AG08396 (cell line): ENCODE results near the gene VGLL4.
A peak's percentile ranks its signal among the peaks of the same experiment; 100 is the strongest.
"Not testable (repeated sequence)": the region's sequence is repeated elsewhere in the genome, so short reads cannot be mapped to it uniquely, and the experiment has no call there.

Experiments used
- DNase-seq: peaks from one replicate; pipeline ENCODE4 v3.0.0; 2012; ENCODE audit warnings: low spot score, mixed read lengths

Gene VGLL4

GRCh38 chr3:11530153-11530721 is 113.5 kb downstream of the VGLL4 start:
- peak; percentile 86 for DNase-seq

- DNase-seq, result no peak
These were observed 114.4 kb downstream of the VGLL4 start for GRCh38 chr3:11529281-11529680.

- DNase-seq, result not testable (repeated sequence)
These were observed 117.6 kb downstream of the VGLL4 start for GRCh38 chr3:11526121-11526520.

- no peak for DNase-seq
These were observed 120.1 kb downstream of the VGLL4 start for GRCh38 chr3:11523572-11524101.

- DNase-seq, result no peak
These were observed 120.7 kb downstream of the VGLL4 start for GRCh38 chr3:11522953-11523571.

- DNase-seq, result no peak
These were observed 121.4 kb downstream of the VGLL4 start for GRCh38 chr3:11522398-11522715.

GRCh38 chr3:11521167-11521566 is 122.5 kb downstream of the VGLL4 start:
- DNase-seq, result no peak

GRCh38 chr3:11517601-11518000 is 126.1 kb downstream of the VGLL4 start:
- no peak for DNase-seq

GRCh38 chr3:11514191-11514821 is 129.4 kb downstream of the VGLL4 start:
- peak; percentile 78 for DNase-seq

GRCh38 chr3:11513817-11514135 is 129.9 kb downstream of the VGLL4 start:
- DNase-seq, result no peak

GRCh38 chr3:11513125-11513816 is 130.4 kb downstream of the VGLL4 start:
- DNase-seq, result not testable (repeated sequence)

GRCh38 chr3:11511606-11512005 is 132.1 kb downstream of the VGLL4 start:
- not testable (repeated sequence) for DNase-seq

- no peak for DNase-seq
These were observed 133.4 kb downstream of the VGLL4 start for GRCh38 chr3:11510356-11510755.

GRCh38 chr3:11510001-11510340 is 133.7 kb downstream of the VGLL4 start:
- DNase-seq, result no peak

- peak; percentile 86 for DNase-seq
These were observed 134.3 kb downstream of the VGLL4 start for GRCh38 chr3:11509173-11510000.

GRCh38 chr3:11508346-11509172 is 135.2 kb downstream of the VGLL4 start:
- no peak for DNase-seq

GRCh38 chr3:11507719-11508118 is 136.0 kb downstream of the VGLL4 start:
- peak; percentile 66 for DNase-seq
